SHP77 treated with DMSO at 0.1 percent for 48 hours (cell line): Measurements from ENCODE around the gene TP53RK.
A peak's percentile ranks its signal among the peaks of the same experiment; 100 is the strongest.

ENCODE experiments used
- DNase-seq: peaks from one replicate; lab custom pipeline; 2025; lab: John Stamatoyannopoulos, UW

The TP53RK gene

DNA sequence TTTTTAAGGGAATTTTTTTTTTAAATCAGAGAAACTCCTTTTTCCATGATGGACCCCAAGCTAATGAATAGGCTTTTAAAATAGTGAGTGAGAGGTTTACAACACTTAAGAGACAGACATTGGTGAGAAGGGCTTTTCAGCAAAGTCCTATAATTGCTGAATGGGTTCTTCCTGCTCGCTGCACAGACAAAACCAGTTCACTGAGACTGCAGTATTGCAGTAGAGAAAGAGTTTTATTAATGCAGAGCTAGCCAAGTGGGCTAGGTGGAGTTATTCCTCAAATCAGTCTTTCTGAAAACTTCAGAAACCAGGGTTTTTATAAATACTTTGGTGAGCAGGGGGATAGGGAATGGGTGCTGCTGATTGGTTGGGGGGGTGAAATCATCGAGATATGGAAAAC lies 17.0 kb upstream of the TP53RK start:
- no peak for DNase-seq

DNA sequence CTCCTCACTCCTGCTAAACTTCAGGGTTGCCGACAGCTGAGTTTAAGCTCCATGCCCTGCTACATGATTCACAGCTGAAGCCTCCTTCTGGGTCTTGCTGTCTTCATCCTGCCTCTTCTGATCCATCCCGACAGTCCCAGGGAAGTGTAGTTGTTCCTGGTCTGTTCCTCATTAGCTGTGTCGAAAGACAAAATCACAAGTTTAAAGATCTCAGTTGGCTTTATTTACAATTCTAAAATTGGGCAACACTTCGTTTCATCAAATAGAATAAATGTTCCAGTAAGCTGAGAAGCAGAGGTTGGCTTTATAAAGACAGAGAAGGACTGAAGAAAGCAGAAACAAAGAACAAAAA lies 16.1 kb upstream of the TP53RK start:
- no peak for DNase-seq

DNA sequence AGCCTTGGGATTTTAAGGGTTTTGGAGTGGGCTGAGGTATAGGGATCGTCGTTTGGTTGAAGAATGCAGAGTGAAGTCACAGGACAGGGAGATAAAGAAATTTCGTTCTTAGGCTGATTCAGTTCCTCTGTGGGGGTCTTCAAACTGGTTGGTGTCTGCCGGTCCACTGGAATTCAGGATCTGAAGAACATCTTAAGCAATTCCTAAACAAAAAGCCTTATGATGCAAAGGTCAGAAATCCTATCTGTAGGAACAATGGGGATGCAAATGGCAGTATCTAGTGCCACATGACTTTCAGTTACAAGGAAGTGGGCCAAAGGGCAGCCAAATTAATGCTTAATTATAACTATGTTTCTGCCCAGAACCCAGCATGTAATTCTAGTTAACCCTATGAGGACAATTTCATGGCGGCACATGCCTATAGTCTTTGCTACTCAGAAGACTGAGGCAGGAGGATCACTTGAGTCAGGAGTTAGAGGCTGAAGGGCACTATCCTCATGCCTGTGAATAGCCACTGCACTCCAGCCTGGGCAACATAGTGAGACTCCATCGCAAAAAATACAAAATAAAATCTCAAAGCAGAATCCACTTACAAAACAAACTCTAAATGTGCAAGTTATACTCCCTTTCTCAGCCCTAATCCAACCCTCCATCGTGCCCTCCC lies 15.6 kb upstream of the TP53RK start:
- no peak for DNase-seq

DNA sequence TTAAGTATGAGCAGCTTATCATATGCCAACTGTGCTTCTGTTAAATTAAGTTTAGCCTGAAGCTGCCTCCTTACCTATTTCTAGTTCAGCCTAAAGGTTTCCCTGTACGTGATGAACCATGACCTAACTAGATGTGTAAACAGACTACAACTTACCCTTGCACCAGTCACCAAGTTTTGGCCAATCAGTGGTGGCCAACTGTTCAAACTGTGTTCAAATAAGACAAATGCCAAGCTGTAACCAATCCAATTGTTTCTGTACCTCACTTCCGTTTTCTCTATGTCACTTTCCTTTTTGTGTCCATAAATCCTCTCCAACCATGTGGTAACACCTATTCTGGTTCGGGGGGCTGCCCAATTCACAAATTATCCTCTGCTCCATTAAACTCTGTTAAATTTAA lies 14.2 kb upstream of the TP53RK start:
- DNase-seq, result no peak

DNA sequence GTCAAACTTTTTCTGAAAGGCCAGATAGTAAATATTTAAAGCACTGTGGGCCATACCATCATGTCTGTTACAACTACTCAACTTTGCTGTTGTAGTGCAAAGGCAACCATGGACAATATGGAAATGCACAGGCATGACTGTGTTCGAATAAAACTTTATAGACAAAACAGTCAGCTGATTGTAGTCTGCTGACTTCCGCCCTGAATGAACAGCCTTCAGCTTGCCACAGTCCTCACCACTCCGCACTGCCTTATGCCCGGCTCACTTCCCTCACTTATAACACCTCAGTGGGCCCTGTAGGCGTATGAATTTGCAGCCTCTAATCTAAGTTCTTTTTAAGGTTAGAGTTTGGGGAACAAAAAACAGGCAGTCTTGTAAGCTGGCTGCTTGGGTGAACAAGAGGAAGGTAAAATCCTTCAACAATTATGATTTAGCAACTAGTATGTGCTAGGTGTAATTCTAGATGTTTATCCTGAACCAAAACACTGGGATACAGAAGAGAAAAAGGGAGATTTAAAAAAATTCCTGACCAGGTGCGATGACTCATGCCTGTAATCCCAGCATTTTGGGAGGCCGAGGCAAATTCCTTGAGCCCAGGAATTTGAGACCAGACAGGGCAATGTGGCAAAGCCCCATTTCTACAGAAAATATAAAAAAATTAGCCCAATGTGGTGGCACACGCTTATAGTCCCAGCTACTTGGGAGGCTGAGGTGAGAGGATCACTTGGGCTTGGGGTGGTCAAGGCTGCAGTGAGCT lies 13.4 kb upstream of the TP53RK start:
- DNase-seq, result no peak

DNA sequence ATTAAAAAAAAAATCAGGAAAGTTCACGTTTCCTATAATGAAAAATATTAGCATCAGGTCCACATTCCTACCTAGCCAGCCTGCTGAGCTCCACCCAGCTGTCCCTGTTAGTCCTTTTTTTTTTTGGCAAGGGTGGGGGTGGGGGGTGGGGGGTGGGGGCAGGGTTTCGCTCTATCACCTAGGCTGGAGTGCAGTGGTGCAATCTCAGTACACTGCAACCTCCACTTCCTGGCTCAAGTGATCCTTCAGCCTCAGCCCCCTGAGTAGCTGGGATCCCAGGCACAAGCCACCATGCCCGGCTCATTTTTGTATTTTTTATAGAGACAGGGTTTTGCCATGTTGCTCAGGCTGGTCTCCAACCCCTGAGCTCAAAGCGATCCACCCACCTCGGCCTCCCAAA lies 12.7 kb upstream of the TP53RK start:
- no peak for DNase-seq

DNA sequence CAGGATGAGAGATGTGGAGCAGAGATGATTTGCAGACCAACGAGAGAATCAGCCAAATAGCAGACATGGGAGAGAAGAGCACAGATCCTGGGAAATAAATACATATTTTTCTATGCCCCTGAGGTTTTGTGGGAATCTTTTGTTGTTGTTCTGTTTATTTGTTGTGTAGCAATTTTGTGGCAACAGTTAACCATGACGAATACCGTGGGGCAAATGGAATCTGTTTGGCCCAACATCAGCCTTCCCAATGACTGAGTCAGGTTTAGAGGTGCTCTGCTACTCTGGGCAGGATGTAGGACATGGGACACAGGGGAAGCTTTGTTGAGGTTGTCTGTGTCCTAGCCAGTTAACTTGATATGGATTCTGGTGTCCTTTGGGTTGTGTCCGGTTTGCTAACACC lies 12.3 kb upstream of the TP53RK start:
- DNase-seq, result no peak

DNA sequence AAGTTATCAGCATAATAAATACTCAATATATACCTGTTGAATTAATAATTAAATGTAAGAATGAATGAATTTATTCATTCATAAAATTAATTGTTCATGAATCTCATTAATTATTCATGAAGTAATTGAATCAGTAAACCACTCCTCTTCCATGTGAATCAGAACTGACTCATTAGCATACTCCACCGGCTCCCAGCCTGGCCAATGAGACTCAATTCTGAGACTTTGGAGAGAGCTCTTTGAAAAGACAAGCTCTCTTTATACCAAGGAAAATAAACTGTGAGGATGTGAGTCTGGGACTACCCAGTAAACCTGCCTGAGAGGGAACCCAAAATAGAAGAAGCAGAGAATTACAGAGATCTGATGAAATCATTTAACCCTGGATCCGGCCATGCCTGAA lies 11.8 kb upstream of the TP53RK start:
- no peak for DNase-seq

DNA sequence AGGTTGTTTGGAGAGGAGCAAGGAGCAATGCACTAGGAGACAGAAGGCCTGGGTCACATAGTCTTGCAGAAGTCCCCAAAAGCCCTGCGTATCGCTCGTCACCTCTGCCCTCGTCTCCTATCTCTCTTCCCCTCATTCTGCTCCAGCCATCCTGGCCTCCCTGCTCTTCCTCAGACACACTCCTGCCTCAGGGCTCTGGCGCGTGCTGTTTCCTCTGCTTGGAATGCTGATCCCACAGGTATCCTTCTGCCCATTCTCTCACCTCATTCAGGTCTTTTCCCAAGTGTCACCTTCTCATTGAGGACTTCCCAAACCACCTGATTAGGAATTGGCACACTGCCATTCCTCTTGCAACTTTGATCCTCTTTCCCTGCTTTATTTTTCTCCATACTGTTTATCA lies 11.2 kb upstream of the TP53RK start:
- DNase-seq, result no peak

DNA sequence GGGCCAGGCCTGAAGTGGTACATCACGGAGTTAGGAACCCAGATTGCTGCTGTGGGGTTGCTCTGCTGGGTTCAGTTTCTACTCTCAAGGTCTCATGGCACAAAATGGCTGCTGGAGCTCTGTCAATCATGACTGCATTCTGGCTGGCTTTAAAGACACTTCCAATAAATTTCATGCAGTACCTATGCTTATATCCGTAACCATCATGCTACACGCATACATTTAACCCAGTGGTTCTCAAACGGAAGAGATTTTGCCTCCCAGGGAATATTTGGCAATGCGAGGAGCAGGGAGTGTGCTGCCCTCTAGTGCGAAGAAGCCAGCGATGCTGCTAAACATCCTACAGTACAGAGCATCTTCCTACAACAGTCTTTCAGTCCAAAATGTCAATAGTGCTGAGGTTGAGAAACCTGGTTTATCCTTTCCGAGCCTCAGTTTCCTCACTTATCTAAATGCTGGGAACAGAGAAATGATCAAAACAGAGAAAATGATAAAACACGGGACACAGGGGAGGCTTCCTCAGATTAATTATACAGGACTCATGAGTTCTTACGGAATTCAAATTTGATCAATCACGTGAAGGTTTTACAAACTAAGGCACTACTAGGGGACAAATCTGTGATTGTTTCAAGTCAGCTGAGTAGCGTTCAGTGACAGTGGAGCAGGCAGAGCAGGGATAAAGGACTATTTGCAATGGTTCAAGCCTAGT lies 10.6 kb upstream of the TP53RK start:
- DNase-seq, result peak; percentile 5

DNA sequence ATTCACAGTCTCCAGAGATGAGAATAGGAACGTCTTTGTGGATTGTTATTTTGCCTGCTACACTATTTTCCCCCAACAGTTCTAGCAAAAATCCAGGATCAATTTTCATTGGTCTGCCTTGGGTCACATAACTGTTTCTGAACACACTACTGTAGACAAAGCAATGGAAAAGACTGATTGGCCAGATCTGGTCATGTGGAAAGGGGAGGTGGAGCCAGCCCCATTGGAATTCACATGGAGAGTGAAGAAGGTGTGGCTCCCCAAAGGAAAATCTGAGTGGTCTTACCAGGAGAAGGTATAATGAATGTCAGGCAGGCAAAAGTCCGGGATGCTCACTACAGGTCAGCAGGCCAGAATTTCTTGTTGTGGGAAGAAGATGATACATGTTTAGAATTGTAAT lies 9.5 kb upstream of the TP53RK start:
- no peak for DNase-seq

DNA sequence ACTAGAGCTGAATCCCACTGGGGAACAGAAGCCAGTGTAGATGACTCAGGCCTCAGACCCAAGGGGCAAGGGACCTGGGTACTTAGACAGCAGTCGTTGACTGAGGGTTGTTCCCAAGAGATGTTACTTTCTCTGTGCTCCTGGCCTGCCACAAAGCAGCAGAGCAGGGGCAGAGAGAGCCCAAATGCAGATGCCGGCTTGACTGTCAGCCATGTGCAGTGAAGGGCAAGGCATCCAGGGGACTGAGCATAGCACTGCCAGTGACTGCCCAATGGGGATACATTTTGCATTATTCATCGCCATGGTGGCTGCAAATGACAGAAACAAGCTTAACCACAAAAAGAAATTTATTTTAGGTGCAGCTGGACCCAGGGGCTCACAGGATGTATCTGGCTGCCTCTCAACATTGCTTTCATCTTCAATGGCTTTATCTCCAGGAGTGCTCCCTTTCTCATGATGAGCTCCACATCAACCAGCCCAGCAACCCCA lies 7.6 kb upstream of the TP53RK start:
- no peak for DNase-seq

DNA sequence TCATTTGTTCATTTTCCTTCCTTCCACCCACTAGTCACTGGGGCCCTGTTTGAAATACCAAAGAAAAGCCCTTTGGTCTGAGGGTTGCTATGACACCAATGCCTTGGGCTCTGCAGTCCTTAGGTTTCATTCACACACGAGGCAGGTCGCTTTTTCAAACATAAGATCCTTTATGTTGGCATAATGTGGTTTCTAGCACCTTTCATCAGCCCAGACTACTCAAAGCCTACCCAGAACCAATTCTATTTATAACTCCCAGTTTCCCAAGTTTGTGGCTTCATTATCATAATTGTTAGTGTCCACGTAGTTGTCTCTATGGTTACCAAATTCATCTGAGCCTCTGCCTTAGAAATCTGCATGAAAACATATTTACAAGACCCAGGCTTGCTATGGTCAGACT lies 6.6 kb upstream of the TP53RK start:
- no peak for DNase-seq

DNA sequence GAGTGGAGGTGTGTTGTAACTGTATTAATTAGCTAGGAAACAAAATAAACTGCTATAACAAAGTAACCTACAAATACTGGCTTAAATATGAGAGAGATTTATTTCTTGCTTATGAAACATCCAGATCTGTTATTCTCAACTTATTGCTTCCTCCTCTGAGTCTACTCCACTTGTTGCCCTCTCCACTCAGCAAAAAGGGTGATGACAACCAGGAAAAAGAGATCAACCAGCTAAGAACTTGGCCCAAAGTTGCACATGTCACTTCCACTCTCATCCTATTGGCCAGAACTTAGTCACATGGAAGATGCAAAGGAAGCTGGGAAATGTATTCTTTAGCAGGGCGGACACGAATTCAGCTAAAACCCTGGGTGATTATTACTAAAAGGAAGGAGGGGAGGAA lies 5.2 kb upstream of the TP53RK start:
- no peak for DNase-seq

DNA sequence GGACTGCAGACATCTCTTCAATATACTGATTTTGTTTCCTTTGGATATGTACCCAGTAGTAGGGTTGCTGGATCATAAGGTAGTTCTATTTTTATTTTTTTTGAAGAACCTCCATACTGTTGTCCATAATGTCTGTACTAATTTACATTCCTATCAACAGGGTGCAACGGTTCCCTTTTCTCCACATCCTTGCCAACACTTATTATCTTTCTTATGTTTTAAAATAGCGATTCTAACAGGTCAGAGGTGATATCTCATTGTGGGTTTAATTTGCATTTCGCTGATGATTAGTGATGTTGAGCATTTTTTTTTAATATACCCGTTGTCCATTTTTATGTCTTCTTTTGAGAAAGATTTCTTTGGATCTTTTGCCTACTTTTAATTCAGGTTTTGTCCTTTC lies 2.0 kb upstream of the TP53RK start:
- DNase-seq, result no peak

DNA sequence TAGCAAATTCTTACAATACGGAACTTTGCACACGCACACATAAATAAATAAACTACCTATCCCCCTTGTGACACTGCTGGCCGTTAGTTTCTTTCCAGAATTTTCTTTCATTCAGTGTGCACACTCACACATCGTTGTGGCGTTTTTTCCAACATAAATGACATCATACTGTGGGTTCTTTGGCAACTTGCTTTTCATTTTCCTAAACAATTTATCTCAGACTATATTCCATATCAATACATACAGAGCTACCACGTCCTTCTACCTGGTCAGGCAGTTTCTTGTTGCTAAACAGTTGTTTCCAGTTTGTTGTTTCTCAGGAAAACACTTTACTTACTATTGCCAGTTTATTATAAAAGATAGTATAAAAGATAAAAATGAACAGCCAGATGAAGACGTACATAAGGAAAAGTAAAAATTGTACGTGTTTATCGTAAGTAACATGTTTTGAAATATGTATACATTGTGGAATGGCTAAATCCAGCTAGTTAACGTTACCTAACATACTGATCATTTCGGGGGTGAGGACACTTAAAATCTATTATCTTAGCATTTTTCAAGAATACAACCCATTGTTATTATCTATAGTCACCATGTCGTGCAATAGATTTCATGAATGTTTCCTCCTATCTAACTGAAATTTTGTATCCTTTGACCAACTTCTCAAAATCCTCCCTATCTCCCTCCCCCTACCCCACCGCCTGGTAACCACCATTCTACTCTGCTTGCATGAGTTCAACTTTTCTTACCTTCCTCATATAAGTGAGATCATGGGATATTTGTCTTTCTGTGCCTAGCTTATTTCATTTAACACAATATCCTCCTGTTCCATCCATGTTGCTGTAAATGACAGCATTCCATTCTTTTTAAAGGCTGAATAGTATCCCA lies 1.2 kb upstream of the TP53RK start:
- no peak for DNase-seq

DNA sequence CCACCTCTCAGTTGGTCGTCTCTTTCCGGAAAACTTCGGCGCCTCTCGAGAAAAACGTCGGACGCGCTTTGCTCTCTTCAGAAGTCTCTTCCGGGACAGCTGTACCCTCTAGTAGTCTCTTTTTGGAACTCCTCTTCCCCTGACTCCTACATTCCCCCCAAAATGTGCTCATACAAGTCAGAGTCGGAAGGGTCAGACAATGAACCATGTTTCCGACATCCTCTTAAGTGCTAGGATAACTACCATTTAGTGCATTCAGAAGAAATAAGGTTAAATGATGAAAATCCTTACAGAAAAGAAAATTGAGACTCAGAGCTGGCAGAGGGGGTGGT lies 476 bp upstream of the TP53RK start:
- DNase-seq, result no peak

DNA sequence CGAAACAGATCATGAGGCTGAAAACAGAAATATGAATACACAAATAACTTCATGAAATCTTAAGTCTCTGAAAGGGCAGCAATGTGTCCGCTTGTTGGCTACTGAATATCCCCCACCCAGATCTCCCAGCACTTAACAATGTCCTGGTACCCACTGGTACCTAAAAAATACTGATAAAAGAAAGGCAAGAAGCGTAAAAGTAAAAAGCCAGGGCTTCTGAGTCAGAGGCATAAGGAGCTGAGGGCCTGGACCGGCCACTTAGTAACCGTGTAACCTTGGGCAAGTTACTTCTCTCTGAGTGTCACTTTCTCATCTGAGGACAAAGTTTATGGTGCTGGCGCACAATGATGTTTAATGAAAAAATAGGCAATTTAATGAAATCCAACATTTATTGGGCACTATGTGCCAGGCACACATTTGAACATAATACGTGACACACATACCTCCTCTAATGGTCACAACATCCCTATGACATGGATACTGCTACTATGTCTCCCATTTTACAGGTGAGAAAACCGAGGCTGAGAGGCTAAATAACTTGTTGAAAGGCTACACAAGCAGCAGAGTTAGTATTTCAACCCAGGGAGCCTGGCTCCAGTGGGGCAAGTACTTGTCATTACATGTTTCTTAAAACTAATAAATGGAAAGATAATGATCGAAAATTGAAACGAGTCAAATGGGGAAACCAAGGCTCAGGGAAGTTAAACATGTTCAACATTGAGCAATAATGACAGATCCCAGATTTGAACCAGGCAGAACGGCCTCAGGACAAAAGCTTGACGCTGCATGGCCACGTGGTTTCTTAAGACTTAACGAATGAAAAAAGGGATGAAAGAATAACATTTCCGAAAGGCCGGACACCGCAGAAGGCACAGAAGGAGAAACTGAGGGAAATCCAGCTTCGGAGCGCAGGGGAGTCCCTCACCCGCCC lies 828 bp downstream of the TP53RK start:
- no peak for DNase-seq

DNA sequence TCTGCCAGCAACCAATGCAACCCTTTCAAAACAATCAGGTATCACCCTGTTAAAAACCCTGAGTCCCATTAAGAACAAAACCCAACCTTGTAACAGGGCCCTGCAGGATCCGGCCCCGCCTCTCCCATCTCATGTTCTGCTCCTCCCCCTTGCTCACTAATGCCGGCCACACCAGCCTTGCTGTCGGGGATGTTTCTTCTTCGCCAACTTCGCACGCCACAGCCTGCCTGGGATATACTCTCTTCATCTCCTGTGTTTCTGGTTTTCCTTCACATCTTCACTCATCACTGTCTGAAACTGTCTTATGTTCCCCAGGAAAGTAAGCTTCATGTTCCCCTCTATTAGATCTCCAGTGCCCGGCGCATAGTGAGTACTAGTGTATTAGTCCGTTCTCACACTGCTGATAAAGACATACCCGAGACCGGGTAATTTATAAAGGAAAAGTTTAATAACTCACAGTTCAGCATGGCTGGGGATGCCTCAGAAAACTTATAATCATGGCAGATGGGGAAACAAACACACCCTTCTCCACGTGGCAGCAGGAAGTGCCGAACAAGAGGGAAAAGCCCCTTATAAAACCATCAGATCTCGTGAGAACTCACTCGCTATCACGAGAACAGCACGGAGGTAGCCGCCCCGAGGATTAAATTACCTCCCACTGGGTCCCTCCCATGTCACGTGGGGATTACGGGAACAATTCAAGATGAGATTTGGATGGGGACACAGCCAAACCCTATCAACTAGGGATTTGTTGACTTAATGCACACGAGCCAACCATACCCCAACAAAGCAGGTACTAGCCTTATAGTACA lies 5.1 kb downstream of the TP53RK start:
- peak; percentile 57 for DNase-seq

DNA sequence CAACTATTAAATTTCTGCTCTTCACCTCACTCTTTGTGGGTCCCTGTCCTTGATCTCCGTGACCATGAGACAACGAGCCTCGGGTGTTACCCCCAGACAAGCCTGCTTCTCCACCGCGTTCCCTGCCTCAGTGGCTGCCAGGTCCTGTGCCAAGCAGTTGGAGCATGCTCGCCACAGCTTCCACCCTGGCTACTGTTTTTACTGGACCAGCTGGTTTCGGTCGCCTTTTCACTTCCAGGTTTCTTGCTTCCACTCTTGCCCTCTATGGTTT lies 5.6 kb downstream of the TP53RK start:
- no peak for DNase-seq
